ENCODE measurements around the gene ROBO1.
"Not testable (repeated sequence)": the region's sequence is repeated elsewhere in the genome, so short reads cannot be mapped to it uniquely, and the experiment has no call there.

DNA sequence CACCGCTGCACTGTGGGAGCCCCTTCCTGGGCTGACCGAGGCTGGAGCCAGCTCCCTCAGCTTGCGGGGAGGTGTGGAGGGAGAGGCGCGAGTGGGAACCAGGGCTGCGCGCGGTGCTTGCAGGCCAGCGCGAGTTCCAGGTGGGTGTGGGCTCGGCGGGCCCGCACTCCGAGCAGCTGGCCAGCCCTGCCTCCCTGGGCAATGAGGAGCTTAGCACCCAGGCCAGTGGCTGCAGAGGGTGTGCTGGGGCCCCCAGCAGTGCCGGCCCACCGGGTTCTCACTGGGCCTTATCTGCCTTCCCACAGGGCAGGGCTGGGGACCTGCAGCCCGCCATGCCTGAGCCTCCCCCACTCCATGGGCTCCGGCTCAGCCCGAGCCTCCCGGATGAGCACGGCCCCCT, 594.5 kb downstream of the ROBO1 start:
- TF ChIP-seq, protein P1, sequence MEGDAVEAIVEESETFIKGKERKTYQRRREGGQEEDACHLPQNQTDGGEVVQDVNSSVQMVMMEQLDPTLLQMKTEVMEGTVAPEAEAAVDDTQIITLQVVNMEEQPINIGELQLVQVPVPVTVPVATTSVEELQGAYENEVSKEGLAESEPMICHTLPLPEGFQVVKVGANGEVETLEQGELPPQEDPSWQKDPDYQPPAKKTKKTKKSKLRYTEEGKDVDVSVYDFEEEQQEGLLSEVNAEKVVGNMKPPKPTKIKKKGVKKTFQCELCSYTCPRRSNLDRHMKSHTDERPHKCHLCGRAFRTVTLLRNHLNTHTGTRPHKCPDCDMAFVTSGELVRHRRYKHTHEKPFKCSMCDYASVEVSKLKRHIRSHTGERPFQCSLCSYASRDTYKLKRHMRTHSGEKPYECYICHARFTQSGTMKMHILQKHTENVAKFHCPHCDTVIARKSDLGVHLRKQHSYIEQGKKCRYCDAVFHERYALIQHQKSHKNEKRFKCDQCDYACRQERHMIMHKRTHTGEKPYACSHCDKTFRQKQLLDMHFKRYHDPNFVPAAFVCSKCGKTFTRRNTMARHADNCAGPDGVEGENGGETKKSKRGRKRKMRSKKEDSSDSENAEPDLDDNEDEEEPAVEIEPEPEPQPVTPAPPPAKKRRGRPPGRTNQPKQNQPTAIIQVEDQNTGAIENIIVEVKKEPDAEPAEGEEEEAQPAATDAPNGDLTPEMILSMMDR (IDR thresholded peaks at IDR 0.05; ENCODE audit: low read length): not testable (repeated sequence)
- TF ChIP-seq EZH2 (optimal IDR thresholded peaks at IDR 0.05; ENCODE audit: low read depth, low read length): not testable (repeated sequence)

All from MM.1S (cell line).